Jurkat, Clone E6-1 (cell line): ENCODE measurements around the gene RAB37.

ENCODE experiments used
- DNase-seq: peaks from one replicate; pipeline ENCODE4 v3.0.0-alpha.2; 2011; ENCODE audit warnings: low read depth, low spot score
- H3K4me3 ChIP-seq: 2 replicates; pipeline ENCODE4 v1.5.1; 2011; ENCODE audit warnings: mild to moderate bottlenecking, low read length, control low read depth, moderate library complexity

The RAB37 gene

GRCh38 chr17:74742978-74743545, 6.0 kb downstream of the RAB37 start:
- DNase-seq: no peak
- H3K4me3 ChIP-seq: no peak overlapping the region

GRCh38 chr17:74743755-74744154, 6.7 kb downstream of the RAB37 start:
- no peak overlapping the region for H3K4me3 ChIP-seq
- DNase-seq: no peak

GRCh38 chr17:74744349-74744713, 7.3 kb downstream of the RAB37 start:
- no peak overlapping the region for H3K4me3 ChIP-seq
- DNase-seq: no peak

DNA sequence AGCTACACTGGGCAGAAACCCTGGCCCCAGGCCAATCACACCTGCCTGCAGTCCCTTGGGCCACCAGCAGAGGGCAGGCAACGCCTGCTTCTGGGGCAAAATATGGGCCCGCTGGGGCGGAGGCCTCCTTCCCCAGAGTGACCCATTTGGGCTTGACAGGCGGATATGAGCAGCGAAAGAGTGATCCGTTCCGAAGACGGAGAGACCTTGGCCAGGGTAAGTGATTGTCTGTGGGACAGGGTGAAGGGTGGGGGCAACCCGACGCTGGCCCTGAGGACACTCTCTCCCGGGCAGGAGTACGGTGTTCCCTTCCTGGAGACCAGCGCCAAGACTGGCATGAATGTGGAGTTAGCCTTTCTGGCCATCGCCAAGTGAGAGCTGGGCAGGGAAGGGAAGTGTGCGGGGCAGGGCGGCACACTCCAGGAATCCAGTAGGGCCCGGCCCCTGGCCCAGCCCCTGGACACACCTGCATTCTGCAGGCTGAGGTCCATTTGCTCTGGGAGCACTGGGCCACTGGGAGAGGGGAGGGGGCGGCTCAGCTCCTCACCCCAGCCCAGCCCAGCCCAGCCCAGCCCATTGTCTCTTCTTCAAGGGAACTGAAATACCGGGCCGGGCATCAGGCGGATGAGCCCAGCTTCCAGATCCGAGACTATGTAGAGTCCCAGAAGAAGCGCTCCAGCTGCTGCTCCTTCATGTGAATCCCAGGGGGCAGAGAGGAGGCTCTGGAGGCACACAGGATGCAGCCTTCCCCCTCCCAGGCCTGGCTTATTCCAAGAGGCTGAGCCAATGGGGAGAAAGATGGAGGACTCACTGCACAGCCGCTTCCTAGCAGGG, 7.9 kb downstream of the RAB37 start:
- no peak for DNase-seq
- no peak overlapping the region for H3K4me3 ChIP-seq

- no peak for DNase-seq
- no peak overlapping the region for H3K4me3 ChIP-seq
Observed at GRCh38 chr17:74745548-74746177, 8.6 kb downstream of the RAB37 start.

- no peak for DNase-seq
- H3K4me3 ChIP-seq: no peak overlapping the region
Observed at GRCh38 chr17:74746376-74746775, 9.3 kb downstream of the RAB37 start.

DNA sequence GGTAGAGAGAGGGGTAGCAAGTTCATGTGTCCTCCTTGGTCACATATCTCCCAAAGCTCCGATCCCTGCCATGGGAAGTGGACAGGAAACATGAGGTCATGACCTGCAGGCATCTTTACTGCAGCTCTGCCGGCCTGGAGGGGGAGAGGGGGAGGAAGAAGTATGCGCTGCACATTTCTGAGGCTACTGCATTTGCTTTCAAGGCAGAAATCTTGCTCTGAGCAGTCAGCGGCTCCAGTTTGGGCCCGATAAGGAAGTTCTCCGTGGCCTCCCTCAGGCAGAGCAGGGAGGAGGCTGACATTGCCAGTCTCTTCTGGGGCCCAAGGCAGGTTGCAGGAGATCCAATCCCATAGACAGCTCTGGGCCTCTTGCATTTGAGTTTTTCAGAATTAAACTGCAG, 9.9 kb downstream of the RAB37 start:
- no peak overlapping the region for H3K4me3 ChIP-seq

DNA sequence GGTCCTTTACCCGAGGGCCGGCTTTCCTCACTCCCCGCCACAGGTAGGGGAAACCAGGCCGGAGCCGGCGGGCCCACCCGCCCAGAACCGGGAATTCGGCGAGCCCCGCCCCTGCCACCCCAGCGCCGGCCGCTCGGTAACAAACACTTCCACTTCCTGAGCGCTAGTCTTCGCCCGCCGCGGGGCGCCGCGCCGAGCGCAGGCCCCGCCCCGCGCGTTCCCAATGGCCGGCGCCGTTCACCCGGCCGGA, 11.1 kb downstream of the RAB37 start:
- no peak for DNase-seq
- H3K4me3 ChIP-seq: peak overlapping the region; percentile 52

More for the DNA sequence above, 9.9 kb downstream of the RAB37 start:
- DNase-seq: no peak

GRCh38 chr17:74748529-74749278, 11.6 kb downstream of the RAB37 start, which contains the start of gene NHERF1:
Gene NHERF1 (plus strand): TSS chr17:74748628. CDS start chr17:74748847, 219 bp downstream.
- peak; percentile 82 for DNase-seq
- peak within 1 kb of the TSS; percentile 88 for H3K4me3 ChIP-seq

DNA sequence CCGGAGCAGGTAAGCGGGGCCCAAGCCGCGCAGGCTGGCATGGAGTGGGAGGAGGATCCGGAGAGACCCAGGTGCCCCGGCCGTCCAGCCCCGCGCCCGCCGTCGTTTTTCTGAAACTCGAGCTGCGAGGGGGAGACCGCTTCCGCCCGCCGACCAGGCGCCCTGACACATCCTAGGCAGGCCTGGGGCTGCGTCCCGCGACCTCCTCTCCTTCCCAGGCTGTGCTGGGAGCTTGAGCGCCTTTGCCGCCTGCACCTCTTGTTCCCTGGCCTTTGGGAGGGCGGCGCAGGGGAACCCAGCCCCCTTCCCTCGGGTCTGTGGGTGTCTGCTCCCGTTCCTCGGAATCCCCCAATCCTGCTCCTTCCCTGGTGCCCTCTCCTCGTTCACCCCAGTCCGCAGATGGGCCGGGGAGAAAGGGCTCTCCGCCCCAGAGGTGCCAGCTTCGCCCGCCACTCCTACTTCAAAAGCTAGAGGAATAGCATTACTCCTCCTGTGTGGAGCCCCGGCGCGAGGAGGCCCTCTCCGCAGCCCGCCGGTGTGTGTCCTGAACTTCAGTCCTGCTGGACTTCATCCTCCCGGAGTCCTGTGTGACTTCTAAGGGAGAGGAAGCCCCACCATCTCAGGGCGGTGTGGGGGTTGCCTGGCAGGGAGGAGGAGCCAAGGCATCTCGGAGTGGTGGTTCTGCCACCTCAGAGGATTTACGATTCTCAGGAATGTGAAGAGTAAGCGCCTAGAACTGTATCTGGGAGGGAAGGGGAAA, 12.4 kb downstream of the RAB37 start:
- H3K4me3 ChIP-seq: peak overlapping the region; percentile 88
- no peak for DNase-seq

- DNase-seq: no peak
Observed at GRCh38 chr17:74750039-74750326, 12.9 kb downstream of the RAB37 start.

GRCh38 chr17:74750327-74751069, 13.4 kb downstream of the RAB37 start:
- no peak for DNase-seq
- H3K4me3 ChIP-seq: peak overlapping the region; percentile 88

More at GRCh38 chr17:74750039-74750326, 12.9 kb downstream of the RAB37 start:
- peak overlapping the region; percentile 88 for H3K4me3 ChIP-seq

DNA sequence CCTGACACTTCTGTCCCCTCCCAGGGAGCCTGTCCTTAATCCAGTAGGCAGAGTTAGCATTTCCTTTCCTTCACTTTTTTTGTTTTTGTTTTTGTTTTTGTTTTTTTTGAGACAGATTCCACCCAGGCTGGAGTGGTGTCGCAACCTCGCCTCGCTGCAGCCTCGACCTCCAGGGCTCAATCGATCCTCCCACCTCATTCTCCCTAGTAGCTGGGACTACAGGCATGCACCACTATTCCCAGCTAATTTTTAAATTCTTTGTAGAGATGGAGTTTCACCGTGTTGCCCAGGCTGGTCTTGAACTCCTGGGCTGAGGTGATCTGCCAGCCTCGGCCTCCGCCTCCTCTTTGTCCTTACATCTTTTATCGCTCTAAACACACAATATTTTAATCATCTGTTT, 15.4 kb downstream of the RAB37 start:
- no peak overlapping the region for H3K4me3 ChIP-seq
- DNase-seq: no peak

- no peak overlapping the region for H3K4me3 ChIP-seq
- DNase-seq: no peak
Observed at GRCh38 chr17:74752822-74753401, 15.9 kb downstream of the RAB37 start.

- DNase-seq: no peak
- no peak overlapping the region for H3K4me3 ChIP-seq
Observed at GRCh38 chr17:74754832-74755231, 17.8 kb downstream of the RAB37 start.

DNA sequence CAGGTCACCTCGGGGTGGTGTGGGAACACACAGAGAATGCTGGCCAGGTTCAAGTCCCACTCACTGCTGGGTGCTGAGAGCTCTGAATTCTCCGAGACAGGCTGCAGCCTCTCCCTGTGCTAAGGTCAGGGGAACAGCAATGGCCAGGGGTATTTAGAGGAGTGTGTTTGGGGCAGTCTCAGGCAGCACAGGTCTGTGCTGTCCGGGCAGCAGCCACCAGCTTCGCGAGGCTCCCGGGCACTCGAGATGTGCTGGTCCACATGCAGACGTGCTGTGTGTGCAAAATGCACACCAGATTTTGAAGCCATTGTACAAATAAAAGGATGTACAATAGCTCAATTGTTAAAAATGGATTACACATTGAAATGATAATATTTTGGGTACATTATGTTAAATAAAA, 18.5 kb downstream of the RAB37 start:
- H3K4me3 ChIP-seq: no peak overlapping the region
- DNase-seq: no peak

DNA sequence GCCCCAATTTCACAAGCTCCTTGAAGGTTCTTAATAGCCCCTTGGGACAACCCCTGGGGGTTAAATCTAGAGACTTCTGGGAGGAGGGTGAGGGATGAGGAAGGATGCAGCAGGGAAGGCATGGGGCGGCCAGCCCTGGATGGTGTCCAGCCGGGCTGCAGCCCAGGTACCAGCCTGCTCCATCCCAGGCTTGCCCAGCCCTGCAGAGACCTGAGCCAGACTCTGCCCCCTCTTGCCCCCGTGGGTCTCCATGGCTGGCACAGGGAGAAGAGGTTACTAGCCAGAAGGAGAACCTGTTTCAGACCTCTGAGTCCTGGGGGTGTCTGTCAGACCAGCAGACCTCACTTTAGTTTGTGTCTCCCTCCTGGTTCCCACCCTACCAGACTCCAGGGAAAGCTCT, 19.8 kb downstream of the RAB37 start:
- H3K4me3 ChIP-seq: no peak overlapping the region
- no peak for DNase-seq

- no peak overlapping the region for H3K4me3 ChIP-seq
- no peak for DNase-seq
Observed at GRCh38 chr17:74757502-74757901, 20.4 kb downstream of the RAB37 start.
